Naive thymus-derived CD8-positive, alpha-beta T cell (primary cell): ENCODE data around the gene PHIP. TPM values are rescaled to one million over a fixed set of nuclear protein-coding genes. Genes with fewer than 3 reads are reported as not detected.

ENCODE experiments used
- ATAC-seq, 2 donors: fragments of 150-1000 bp; cut with Tn5 transposase in 1 of 2; sonication (Bioruptor Pico), chemical (Tn5 transposase) in 1 of 2; 1 replicate in 1 of 2; 2 replicates in 1 of 2; pipeline ENCODE4 v1.10.0; 2021; ENCODE audit warnings: mild to moderate bottlenecking in 2 of 2, moderate library complexity in 2 of 2
- POLR2A ChIA-PET: fragments of 350-600 bp; sonication (Branson Sonifier 250); formaldehyde crosslinking; loops from one replicate; lab custom pipeline; 2021; ENCODE audit warnings: antibody characterized with exemption; lab: Charles Lee
- DNase-seq, 10 donors: peaks; one replicate each; pipeline versions ENCODE4 v3.0.0 to v3.0.0-alpha.2; 2020 to 2022
- H3K27ac Mint-ChIP-seq, 10 donors: one replicate each; pipeline ENCODE4 v1.8.0; 2020 to 2022; ENCODE audit warnings: mild to moderate bottlenecking in 10 of 10, mixed read lengths in 10 of 10, moderate library complexity in 4 of 10, inconsistent platforms in 1 of 10
- H3K27me3 Mint-ChIP-seq, 5 donors: one replicate each; pipeline ENCODE4 v1.8.0; 2021 to 2022; ENCODE audit warnings: mixed read lengths in 5 of 5
- H3K36me3 Mint-ChIP-seq, 3 donors: one replicate each; pipeline ENCODE4 v1.8.0; 2020 to 2022; ENCODE audit warnings: mixed read lengths in 3 of 3, mild to moderate bottlenecking in 2 of 3, inconsistent platforms in 1 of 3
- H3K4me1 Mint-ChIP-seq, 4 donors: one replicate each; pipeline ENCODE4 v1.8.0; 2021 to 2022; ENCODE audit warnings: mixed read lengths in 4 of 4
- H3K4me3 Mint-ChIP-seq, 10 donors: one replicate each; pipeline ENCODE4 v1.8.0; 2020 to 2022; ENCODE audit warnings: mild to moderate bottlenecking in 10 of 10, mixed read lengths in 10 of 10, moderate library complexity in 6 of 10, inconsistent platforms in 1 of 10
- H3K9me3 Mint-ChIP-seq, 9 donors: one replicate each; pipeline ENCODE4 v1.8.0; 2020 to 2022; ENCODE audit warnings: mixed read lengths in 9 of 9, mild to moderate bottlenecking in 3 of 9, inconsistent platforms in 1 of 9, moderate library complexity in 1 of 9
- polyA plus RNA-seq, 3 donors: library from polyadenylated mRNA; unstranded; fragments of 300-500 nt; fragmentation: Illumina TruSeq; gene quantifications; one replicate each; pipeline ENCODE4 v1.2.3, GENCODE V29; 2021
- total RNA-seq, 8 experiments: library from RNA in 2 of 8; stranded (reverse) in 2 of 8; gene quantifications; one replicate each; pipeline ENCODE4 v1.2.3 and lab custom pipeline; 2021 to 2026

PHIP gene
- total and polyA plus RNA-seq, 5 experiments from 2014 or later = 8.6 to 46.8 (median 11.9) TPM

DNA sequence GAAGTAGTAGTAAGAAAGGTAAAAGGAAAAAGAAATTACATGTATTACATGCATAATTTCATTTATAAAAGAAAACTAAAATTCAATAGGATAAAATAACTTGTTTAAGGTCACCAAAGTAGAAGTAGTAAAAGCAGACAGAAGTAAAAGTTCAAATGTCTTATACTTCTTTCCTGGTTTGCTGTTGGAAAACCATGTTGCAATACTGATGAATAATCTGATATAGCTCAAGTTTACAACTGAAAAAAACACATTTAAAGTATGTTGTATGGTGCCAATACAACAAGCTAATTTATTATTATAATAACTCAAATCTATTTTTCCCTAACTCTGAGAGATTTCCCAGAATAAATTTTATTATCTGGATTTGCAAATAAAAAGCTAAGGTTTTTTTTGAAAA lies 78.3 kb downstream of the PHIP start:
- H3K4me3 Mint-ChIP-seq = no peak overlapping the region
- H3K4me1 Mint-ChIP-seq = peaks cover 0 to 2% (median 0%) of the 10 kb centered on the region in 4 donors
- DNase-seq = no peak
- POLR2A ChIA-PET = no interaction called here
- peaks cover 24 to 84% (median 55%) of the 10 kb centered on the region in 3 donors for H3K36me3 Mint-ChIP-seq
- no peaks in the 10 kb centered on the region for H3K9me3 Mint-ChIP-seq
- peak overlapping the region in 1 of 10 donors; percentile 41 for H3K27ac Mint-ChIP-seq
- no peaks in the 10 kb centered on the region for H3K27me3 Mint-ChIP-seq
- no peak for ATAC-seq

DNA sequence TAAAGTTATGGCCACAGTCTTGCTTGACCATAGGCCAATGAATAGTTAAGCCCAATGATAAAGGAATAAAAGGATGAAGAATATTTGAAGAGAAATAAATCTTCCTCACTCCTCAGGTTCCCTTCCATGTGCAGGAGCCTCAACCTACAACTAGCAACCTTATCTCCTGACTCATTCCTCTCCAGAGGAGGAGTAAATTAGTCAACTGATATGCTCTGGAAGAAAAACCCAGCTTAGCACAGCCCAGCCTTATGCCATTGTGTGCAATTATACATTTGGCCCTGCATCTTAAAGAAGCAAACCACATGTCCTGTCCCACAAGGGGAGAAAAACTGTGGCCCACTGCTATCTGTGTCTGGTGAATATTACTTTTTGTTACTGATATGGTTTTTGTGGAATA lies 82.1 kb downstream of the PHIP start:
- ATAC-seq (no peak), DNase-seq (no peak)
- Mint-ChIP-seq H3K4me1 (peaks cover 0 to 2% (median 0%) of the 10 kb centered on the region in 4 donors), H3K27ac (no peak overlapping the region), H3K4me3 (no peak overlapping the region), H3K9me3 (no peaks in the 10 kb centered on the region), H3K36me3 (peaks cover 18 to 88% (median 61%) of the 10 kb centered on the region in 3 donors), H3K27me3 (no peaks in the 10 kb centered on the region)
- POLR2A ChIA-PET = no interaction called here

DNA sequence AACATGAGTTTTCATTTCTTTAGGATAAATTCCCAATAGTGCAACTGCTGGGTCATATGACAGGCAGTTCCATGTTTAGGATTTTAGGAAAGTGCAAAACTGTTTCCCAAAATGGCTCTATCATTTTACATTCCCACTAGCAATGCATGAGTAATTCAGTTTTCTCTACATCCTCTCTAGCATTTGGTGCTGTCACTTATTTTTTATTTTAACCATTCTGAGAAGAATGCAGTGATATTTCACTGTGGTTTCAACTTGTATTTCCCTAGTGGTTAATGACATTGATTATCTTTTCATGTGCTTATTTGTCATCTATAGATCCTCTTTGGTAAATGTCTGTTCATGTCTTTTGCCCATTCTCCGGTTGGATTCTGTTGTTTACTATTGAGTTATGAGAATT lies 82.7 kb downstream of the PHIP start:
- DNase-seq (no peak), ATAC-seq (no peak)
- POLR2A ChIA-PET = no interaction called here
- no peaks in the 10 kb centered on the region for H3K27me3 Mint-ChIP-seq
- H3K4me1 Mint-ChIP-seq = peaks cover 0 to 2% (median 0%) of the 10 kb centered on the region in 4 donors
- no peak overlapping the region for H3K27ac Mint-ChIP-seq
- peaks cover 18 to 88% (median 65%) of the 10 kb centered on the region in 3 donors for H3K36me3 Mint-ChIP-seq
- H3K9me3 Mint-ChIP-seq = no peaks in the 10 kb centered on the region
- H3K4me3 Mint-ChIP-seq = no peak overlapping the region

DNA sequence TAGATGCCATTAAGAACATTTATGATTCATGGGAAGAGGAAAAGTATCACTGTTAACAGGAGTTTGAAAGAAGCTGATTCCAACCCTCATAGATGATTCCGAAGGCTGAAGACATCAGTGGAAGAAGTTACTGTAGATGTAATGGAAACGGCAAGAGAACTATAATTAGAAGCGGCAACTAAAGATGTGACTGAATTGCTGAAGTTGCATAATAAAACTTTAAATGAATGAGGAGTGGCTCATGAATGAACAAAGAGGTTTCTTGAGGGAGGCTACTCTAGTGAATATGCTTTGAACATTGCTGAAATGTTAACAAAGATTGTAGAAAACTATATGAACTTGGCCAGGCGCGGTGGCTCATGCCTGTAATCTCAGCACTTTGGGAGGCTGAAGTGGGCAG lies 84.1 kb downstream of the PHIP start:
- no peaks in the 10 kb centered on the region for H3K27me3 Mint-ChIP-seq
- peak overlapping the region in 1 of 10 donors; percentile 25 for H3K27ac Mint-ChIP-seq
- no peaks in the 10 kb centered on the region for H3K9me3 Mint-ChIP-seq
- POLR2A ChIA-PET = no interaction called here
- peaks cover 18 to 92% (median 72%) of the 10 kb centered on the region in 3 donors for H3K36me3 Mint-ChIP-seq
- DNase-seq (no peak), ATAC-seq (no peak)
- peaks cover 0 to 4% (median 2%) of the 10 kb centered on the region in 4 donors for H3K4me1 Mint-ChIP-seq
- no peak overlapping the region for H3K4me3 Mint-ChIP-seq

DNA sequence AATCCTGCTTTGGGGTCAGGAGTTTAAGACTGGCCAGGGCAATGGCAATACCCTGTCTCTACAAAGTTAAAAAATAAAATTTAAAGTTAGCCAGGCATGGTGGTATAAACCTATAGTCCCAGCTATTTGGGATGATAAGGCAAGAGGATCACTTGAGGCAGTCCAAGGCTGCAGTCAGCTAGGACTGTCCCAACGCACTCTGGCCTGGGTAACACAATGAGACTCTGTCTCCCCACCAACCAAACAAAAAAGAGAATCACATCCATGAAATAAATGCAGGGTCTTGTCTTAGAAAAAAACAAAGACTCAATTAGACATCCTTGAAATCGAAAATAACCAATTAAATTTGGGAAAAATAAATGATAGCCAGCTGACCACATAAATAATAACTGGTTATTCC lies 88.9 kb downstream of the PHIP start:
- H3K4me1 Mint-ChIP-seq = peaks cover 0 to 8% (median 3%) of the 10 kb centered on the region in 4 donors
- H3K4me3 Mint-ChIP-seq = no peak overlapping the region
- no peaks in the 10 kb centered on the region for H3K27me3 Mint-ChIP-seq
- peaks cover 9 to 84% (median 46%) of the 10 kb centered on the region in 3 donors for H3K36me3 Mint-ChIP-seq
- no peaks in the 10 kb centered on the region for H3K9me3 Mint-ChIP-seq
- no peak for DNase-seq
- no peak for ATAC-seq
- H3K27ac Mint-ChIP-seq = peak overlapping the region in 2 of 10 donors; percentile 5 to 72
- POLR2A ChIA-PET = no interaction called here

DNA sequence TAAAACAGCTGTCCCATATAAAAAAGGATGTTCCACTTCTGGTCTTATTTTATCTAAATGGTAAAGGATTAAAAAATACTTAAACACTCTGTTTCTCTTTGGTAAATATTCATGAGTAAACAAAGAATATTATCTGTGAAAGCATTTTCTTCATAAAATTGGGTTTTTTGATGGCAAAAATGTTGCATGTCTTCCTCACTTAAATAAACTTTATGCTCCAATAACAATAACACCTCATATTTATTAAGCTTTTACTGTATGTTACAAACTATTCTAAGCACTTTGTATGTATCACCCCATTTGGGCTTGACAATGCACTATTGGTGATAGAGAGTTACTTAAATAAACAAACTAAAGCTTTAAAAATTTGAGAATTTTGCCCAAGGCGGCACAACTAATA lies 91.9 kb downstream of the PHIP start:
- no peaks in the 10 kb centered on the region for H3K27me3 Mint-ChIP-seq
- POLR2A ChIA-PET = no interaction called here

DNA sequence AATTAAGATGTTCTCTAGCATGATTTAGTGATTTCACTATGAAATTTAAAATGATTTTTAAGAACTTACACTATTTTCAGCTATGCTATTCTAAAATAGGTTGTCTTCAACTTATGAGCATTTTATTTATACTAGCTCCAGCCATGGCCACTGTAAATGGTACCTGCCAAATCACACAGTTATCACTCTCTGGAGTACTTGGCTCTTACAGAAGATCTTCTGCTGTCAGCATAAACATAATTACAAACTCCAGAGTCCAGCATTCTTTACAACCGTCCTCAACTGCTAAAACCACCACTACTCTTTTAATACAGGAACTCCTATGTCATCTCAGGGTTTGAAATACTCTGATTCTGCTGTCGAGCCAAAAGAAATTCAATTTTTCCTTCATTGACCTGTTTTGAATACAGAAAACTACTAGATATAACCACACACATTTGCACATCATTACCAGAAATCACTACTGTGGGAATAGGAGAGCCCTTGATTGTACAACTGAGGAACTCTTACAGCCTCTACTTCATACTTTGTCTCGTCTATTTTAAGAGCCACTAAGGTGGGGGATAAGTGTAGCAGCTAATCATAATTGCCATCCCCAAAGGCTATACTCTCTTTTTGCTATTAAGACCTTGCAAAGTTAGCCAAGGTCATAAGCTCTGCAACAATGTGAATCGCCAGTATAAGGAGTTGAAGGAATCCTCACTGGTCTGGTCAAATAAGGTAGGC lies 93.7 kb downstream of the PHIP start:
- H3K27ac Mint-ChIP-seq = peak overlapping the region in 8 of 10 donors; percentile 2 to 66 (median 37)
- H3K27me3 Mint-ChIP-seq = no peaks in the 10 kb centered on the region
- no peak overlapping the region for H3K4me3 Mint-ChIP-seq
- no peak for DNase-seq
- no peaks in the 10 kb centered on the region for H3K9me3 Mint-ChIP-seq
- H3K4me1 Mint-ChIP-seq = peaks cover 0 to 8% (median 6%) of the 10 kb centered on the region in 4 donors
- POLR2A ChIA-PET = no interaction called here
- no peak for ATAC-seq
- peaks cover 22 to 83% (median 48%) of the 10 kb centered on the region in 3 donors for H3K36me3 Mint-ChIP-seq

More for the DNA sequence above, 91.9 kb downstream of the PHIP start:
- Mint-ChIP-seq H3K4me1 (peaks cover 0 to 6% (median 4%) of the 10 kb centered on the region in 4 donors), H3K27ac (no peak overlapping the region), H3K9me3 (no peaks in the 10 kb centered on the region), H3K36me3 (peaks cover 13 to 84% (median 49%) of the 10 kb centered on the region in 3 donors), H3K4me3 (no peak overlapping the region)
- DNase-seq (no peak), ATAC-seq (no peak)

DNA sequence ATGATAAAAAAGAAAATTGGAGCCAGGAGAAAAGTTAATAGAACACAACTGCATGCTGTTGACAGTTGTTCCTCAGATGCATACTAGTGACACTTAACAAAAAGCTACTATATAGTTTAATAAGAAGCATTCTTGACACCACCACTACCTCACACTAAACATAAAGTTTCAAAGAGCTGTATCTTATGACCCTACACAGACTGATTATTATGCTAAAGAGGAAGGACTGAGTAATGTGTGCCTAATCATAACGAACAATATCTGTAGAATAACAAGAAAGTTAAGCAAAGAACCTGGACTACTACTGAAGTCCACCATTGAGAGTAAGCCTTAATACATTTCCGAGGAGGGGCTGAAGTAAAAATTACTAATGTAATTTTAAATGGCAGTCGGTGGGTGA lies 110.9 kb downstream of the PHIP start:
- H3K9me3 Mint-ChIP-seq = no peaks in the 10 kb centered on the region
- peaks cover 15 to 79% (median 40%) of the 10 kb centered on the region in 3 donors for H3K36me3 Mint-ChIP-seq
- H3K4me1 Mint-ChIP-seq = peaks cover 0 to 4% (median 0%) of the 10 kb centered on the region in 4 donors
- no peak for ATAC-seq
- POLR2A ChIA-PET = no interaction called here
- no peak overlapping the region for H3K4me3 Mint-ChIP-seq
- no peak for DNase-seq
- H3K27ac Mint-ChIP-seq = no peak overlapping the region
- H3K27me3 Mint-ChIP-seq = no peaks in the 10 kb centered on the region

DNA sequence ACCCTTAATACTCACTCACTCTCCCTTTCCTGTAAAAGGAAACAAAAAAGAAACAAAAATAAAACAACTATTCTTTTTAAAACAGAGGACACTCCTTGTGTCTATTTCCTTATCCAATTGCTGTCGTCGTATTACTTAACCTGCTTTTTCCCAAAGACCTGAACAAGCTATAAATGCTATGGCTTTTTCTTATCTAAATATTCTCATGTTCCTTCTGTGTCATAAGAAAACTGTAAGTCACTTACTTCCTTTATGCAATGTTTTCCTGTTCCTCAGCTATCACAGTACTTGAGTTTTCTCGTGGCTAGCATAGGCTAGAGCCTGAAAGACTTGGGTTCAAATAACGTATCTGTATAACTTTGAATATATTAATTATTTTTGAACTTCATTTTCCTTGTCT lies 111.5 kb downstream of the PHIP start:
- Mint-ChIP-seq H3K27me3 (no peaks in the 10 kb centered on the region), H3K4me3 (no peak overlapping the region), H3K9me3 (no peaks in the 10 kb centered on the region), H3K4me1 (peaks cover 0 to 4% (median 0%) of the 10 kb centered on the region in 4 donors), H3K36me3 (peaks cover 21 to 82% (median 42%) of the 10 kb centered on the region in 3 donors), H3K27ac (no peak overlapping the region)
- POLR2A ChIA-PET = no interaction called here
- no peak for ATAC-seq
- no peak for DNase-seq

DNA sequence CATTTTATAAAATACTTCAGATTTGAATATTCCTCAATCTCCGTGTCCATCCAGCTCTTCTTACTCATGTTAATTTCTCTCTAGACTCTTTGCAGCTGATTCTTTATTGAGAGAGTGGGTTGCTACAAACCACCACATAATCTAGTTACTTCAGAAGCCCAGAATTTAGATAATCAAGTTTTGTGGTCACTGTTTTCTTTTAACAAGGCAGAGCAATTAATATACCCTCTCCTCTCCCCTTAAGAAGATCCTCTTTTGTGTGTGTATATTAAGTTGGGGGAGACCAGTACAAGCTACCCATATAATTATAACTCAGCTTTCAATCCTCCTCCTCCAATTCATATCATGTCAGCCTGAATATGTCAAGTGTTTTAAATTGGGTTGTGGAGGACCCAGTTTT lies 115.6 kb downstream of the PHIP start:
- H3K27ac Mint-ChIP-seq = no peak overlapping the region

DNA sequence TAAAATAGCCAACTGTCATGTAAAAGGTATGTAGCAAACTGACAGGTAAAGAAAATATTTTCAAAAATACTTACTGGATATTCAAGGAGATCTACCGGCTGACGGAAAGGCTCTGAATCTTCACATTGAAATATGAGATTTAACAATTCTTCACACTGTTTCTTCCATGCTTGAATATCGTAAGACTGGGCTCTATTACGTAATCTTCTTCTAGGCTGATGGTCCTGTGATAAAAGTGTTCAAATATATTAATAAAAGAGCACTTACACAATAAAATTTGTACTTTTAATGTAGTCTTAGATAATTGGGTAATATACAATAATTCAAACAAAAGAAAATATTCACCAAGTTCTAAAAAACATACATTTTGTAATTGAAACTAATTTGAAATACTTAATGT lies 123.3 kb downstream of the PHIP start:
- DNase-seq = no peak
- POLR2A ChIA-PET = no interaction called here
- peaks cover 0 to 2% (median 0%) of the 10 kb centered on the region in 4 donors for H3K4me1 Mint-ChIP-seq
- no peak for ATAC-seq
- H3K36me3 Mint-ChIP-seq = peaks cover 46 to 83% (median 74%) of the 10 kb centered on the region in 3 donors
- no peak overlapping the region for H3K4me3 Mint-ChIP-seq
- no peaks in the 10 kb centered on the region for H3K27me3 Mint-ChIP-seq
- peaks cover 0 to 19% (median 7%) of the 10 kb centered on the region in 9 donors for H3K9me3 Mint-ChIP-seq
- H3K27ac Mint-ChIP-seq = no peak overlapping the region

More for the DNA sequence above, 115.6 kb downstream of the PHIP start:
- ATAC-seq = no peak
- Mint-ChIP-seq H3K36me3 (peaks cover 14 to 79% (median 31%) of the 10 kb centered on the region in 3 donors), H3K4me1 (no peaks in the 10 kb centered on the region), H3K9me3 (no peaks in the 10 kb centered on the region), H3K4me3 (no peak overlapping the region), H3K27me3 (no peaks in the 10 kb centered on the region)
- POLR2A ChIA-PET = no interaction called here
- DNase-seq = no peak

DNA sequence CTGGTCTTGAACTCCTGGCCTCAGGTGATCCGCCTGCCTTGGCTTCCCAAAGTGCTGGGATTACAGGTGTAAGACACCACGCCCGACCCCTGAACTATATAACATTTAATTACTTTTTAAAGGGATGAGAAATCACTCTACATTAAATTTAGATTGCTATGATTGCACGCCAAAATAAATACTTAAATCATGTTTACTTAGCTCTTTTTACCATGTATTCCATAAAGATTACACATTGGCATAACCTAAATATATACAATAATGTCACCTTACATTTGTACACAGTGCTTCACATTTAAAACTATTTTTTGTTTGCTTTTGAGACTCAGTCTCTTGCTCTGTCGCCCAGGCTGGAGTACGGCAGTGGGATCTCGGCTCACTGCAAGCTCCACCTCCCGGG lies 124.3 kb downstream of the PHIP start:
- Mint-ChIP-seq H3K4me1 (peaks cover 0 to 2% (median 0%) of the 10 kb centered on the region in 4 donors), H3K27ac (no peak overlapping the region), H3K36me3 (peaks cover 49 to 84% (median 80%) of the 10 kb centered on the region in 3 donors), H3K9me3 (peaks cover 0 to 28% (median 13%) of the 10 kb centered on the region in 9 donors), H3K27me3 (no peaks in the 10 kb centered on the region), H3K4me3 (no peak overlapping the region)
- ATAC-seq = no peak
- POLR2A ChIA-PET = no interaction called here
- no peak for DNase-seq

DNA sequence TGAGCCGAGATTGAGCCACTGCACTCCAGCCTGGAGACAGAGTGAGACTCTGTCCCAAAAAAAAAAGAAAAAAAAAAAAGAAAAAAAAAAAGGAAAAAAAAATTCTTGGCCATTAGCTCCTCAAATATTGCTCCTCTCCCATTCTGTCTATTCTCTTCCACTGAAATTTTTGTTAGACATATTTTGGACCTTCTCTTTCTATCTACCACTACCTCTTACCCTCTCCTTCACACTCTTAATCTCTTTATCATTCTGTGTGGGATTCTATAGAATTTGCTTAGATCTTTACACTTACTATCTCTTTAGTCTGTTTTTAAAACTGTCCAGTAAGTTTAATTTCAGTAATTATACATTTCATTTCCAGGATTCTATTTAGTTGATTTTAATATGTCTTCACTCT lies 125.7 kb downstream of the PHIP start:
- Mint-ChIP-seq H3K27me3 (no peaks in the 10 kb centered on the region), H3K27ac (peak overlapping the region in 1 of 10 donors; percentile 60), H3K4me3 (no peak overlapping the region), H3K36me3 (peaks cover 51 to 87% (median 83%) of the 10 kb centered on the region in 3 donors), H3K4me1 (peaks cover 0 to 2% (median 0%) of the 10 kb centered on the region in 4 donors), H3K9me3 (peaks cover 0 to 30% (median 15%) of the 10 kb centered on the region in 9 donors)
- ATAC-seq = no peak
- POLR2A ChIA-PET = no interaction called here
- DNase-seq = no peak
